Esophagus squamous epithelium (tissue), 4 donors: Measurements from ENCODE around the gene BLVRA.

Source experiments
- POLR2A ChIP-seq, 4 donors: fragments of 450-650 bp; IDR thresholded peaks; one replicate each; pipeline ENCODE4 v1.6.1; 2017; ENCODE audit warnings: antibody characterized with exemption in 4 of 4, mild to moderate bottlenecking in 4 of 4, moderate library complexity in 3 of 4
- TF ChIP-seq, protein P1 (sequence below), 6 experiments: fragments of 450-650 bp in 4 of 6; fragments of 200-600 bp in 2 of 6; sonication (generic) in 2 of 6; IDR thresholded peaks; one replicate each; pipeline ENCODE4 v1.5.1; 2016 to 2019; ENCODE audit warnings: antibody characterized with exemption in 6 of 6, mild to moderate bottlenecking in 4 of 6, moderate library complexity in 4 of 6

GRCh38 chr7:43768201-43768886 lies 9.9 kb downstream of the BLVRA start:
- TF ChIP-seq, protein P1, sequence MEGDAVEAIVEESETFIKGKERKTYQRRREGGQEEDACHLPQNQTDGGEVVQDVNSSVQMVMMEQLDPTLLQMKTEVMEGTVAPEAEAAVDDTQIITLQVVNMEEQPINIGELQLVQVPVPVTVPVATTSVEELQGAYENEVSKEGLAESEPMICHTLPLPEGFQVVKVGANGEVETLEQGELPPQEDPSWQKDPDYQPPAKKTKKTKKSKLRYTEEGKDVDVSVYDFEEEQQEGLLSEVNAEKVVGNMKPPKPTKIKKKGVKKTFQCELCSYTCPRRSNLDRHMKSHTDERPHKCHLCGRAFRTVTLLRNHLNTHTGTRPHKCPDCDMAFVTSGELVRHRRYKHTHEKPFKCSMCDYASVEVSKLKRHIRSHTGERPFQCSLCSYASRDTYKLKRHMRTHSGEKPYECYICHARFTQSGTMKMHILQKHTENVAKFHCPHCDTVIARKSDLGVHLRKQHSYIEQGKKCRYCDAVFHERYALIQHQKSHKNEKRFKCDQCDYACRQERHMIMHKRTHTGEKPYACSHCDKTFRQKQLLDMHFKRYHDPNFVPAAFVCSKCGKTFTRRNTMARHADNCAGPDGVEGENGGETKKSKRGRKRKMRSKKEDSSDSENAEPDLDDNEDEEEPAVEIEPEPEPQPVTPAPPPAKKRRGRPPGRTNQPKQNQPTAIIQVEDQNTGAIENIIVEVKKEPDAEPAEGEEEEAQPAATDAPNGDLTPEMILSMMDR (IDR thresholded peaks at IDR 0.05), result peak in 1 of 6 experiments; percentile 10
- no peak for TF ChIP-seq POLR2A (IDR thresholded peaks at IDR 0.05)
